GM06990 (cell line): ENCODE results near the gene LARP4B.

Experiments
- DNase-seq: peaks from one replicate; pipeline ENCODE4 v3.0.0-alpha.2; 2011; ENCODE audit not compliant: insufficient read length; ENCODE audit errors: extremely low read depth
- H3K27me3 ChIP-seq: replicated peaks from 2 replicates; pipeline ENCODE4 v1.6.0; 2011; ENCODE audit warnings: low read length; ENCODE audit not compliant: control insufficient read depth, insufficient read depth
- H3K36me3 ChIP-seq: 2 replicates; pipeline ENCODE4 v1.5.1; 2011; ENCODE audit warnings: low read length; ENCODE audit not compliant: control insufficient read depth, insufficient read depth
- H3K4me3 ChIP-seq: replicated peaks from 2 replicates; pipeline ENCODE4 v1.5.1; 2011; ENCODE audit warnings: low read depth, mild to moderate bottlenecking, control low read depth, low read length
- CTCF ChIP-seq: IDR thresholded peaks from 2 replicates; pipeline ENCODE4 v1.5.1; 2011; ENCODE audit warnings: low read length, control low read depth, mild to moderate bottlenecking, inconsistent platforms; ENCODE audit not compliant: insufficient read depth, poor library complexity, severe bottlenecking

LARP4B gene

GRCh38 chr10:916716-917415, 14.6 kb downstream of the LARP4B start:
- TF ChIP-seq CTCF, result no peak
- Histone ChIP-seq H3K4me3 (no peak overlapping the region), H3K27me3 (no peaks in the 10 kb centered on the region), H3K36me3 (peaks cover 2% of the 10 kb centered on the region)
- no peak for DNase-seq

GRCh38 chr10:909831-910230, 21.7 kb downstream of the LARP4B start:
- Histone ChIP-seq H3K36me3 (peaks cover 14% of the 10 kb centered on the region), H3K4me3 (no peak overlapping the region), H3K27me3 (no peaks in the 10 kb centered on the region)
- TF ChIP-seq CTCF, result no peak
- DNase-seq, result no peak

- Histone ChIP-seq H3K27me3 (no peaks in the 10 kb centered on the region), H3K36me3 (peaks cover 13% of the 10 kb centered on the region), H3K4me3 (no peak overlapping the region)
- no peak for DNase-seq
- no peak for TF ChIP-seq CTCF
Measured at GRCh38 chr10:905972-906371, 25.5 kb downstream of the LARP4B start.

GRCh38 chr10:905503-905902, 26.0 kb downstream of the LARP4B start:
- TF ChIP-seq CTCF, result no peak
- Histone ChIP-seq H3K27me3 (no peaks in the 10 kb centered on the region), H3K4me3 (no peak overlapping the region), H3K36me3 (peaks cover 10% of the 10 kb centered on the region)
- no peak for DNase-seq

GRCh38 chr10:904403-904802, 27.1 kb downstream of the LARP4B start:
- DNase-seq, result no peak
- no peak for TF ChIP-seq CTCF
- Histone ChIP-seq H3K36me3 (peaks cover 9% of the 10 kb centered on the region), H3K4me3 (no peak overlapping the region), H3K27me3 (no peaks in the 10 kb centered on the region)

- Histone ChIP-seq H3K36me3 (peaks cover 1% of the 10 kb centered on the region; the same call in 1 of the 2 replicates), H3K27me3 (no peaks in the 10 kb centered on the region), H3K4me3 (no peak overlapping the region)
- no peak for TF ChIP-seq CTCF
- DNase-seq, result no peak
Measured at GRCh38 chr10:898141-898540, 33.4 kb downstream of the LARP4B start.
